NB4 (cell line): ENCODE measurements around the gene SEMA3A.

Experiments
- CTCF ChIP-seq: IDR thresholded peaks from one replicate; pipeline ENCODE4 v1.5.1; 2012; ENCODE audit warnings: low read depth, low read length
- MAX ChIP-seq: IDR thresholded peaks from 2 replicates; pipeline ENCODE4 v1.6.1; 2011; ENCODE audit warnings: low read depth, low read length
- POLR2A ChIP-seq: IDR thresholded peaks from 2 replicates; pipeline ENCODE4 v1.6.1; 2011; ENCODE audit warnings: mild to moderate bottlenecking; ENCODE audit not compliant: insufficient read length; ENCODE audit errors: extremely low read depth

- TF ChIP-seq CTCF (no peak), POLR2A (no peak), MAX (no peak)
Measured at GRCh38 chr7:84236398-84236797, 41.8 kb upstream of the SEMA3A start.
